Retina (tissue), 1 donor: ENCODE results near the gene ITPRID2.

Experiments used
- DNase-seq: peaks from one replicate; pipeline ENCODE4 v3.0.0-alpha.2; 2016

ITPRID2 gene

GRCh38 chr2:181891258-181891965, at the start of gene ITPRID2:
TSS of gene ITPRID2 (plus strand) at chr2:181891730. CDS start at chr2:181892067, 337 bp downstream.
- no peak for DNase-seq

GRCh38 chr2:181844551-181845290, 46.8 kb upstream of the ITPRID2 start:
- DNase-seq, result no peak

- DNase-seq, result no peak
Observed at GRCh38 chr2:181846399-181847197, 44.9 kb upstream of the ITPRID2 start.

GRCh38 chr2:181847198-181847556, 44.4 kb upstream of the ITPRID2 start:
- DNase-seq, result no peak

- DNase-seq, result no peak
Observed at GRCh38 chr2:181847702-181848101, 43.8 kb upstream of the ITPRID2 start.

GRCh38 chr2:181848261-181848886, 43.2 kb upstream of the ITPRID2 start:
- DNase-seq, result no peak

DNA sequence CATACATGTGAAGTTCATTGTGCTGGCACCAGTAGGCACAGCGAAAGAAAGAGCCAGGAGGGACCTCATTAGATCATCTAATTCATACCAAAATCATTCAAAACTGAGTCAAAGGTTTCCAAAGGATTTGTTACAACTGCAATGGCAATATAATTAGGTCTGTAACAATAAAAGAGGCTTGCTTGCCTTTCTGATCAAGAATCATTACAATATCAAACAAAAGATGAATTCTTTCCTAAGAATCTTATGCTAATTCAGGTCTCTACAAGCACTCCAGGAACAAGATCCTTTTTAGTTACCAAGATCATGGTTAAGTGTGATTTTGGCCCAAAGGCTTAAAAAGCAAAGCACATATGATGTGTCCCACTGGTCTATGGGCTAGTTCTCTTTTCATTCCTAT, 41.9 kb upstream of the ITPRID2 start:
- DNase-seq, result no peak

DNA sequence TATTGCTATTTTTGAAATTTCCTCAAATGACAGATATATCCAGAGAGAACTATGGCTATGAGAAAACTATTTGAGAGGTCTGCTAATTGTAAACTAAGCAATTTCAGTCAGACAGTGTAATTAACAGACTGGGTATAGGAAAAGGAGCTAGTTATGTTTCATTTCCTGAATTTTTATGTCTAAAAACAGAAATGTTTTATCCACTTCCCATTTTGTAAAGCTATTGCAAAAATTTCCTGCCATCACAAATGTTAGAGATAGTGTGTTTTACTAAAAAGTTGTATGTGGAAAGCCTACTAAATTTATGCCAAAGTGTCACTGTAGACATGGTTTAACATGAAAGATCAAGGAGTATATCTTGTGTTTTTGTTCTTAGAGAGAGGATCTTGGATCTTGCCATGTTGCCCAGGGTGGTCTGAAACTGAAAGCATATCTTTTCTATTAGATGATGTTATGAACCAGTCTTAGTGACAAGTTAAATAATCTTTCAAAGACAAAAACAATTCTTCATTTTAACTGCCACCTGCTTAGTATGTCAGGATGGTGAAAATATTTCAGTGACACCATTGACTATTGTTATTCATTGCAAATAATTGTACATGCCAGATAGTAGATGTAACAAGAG, 40.5 kb upstream of the ITPRID2 start:
- DNase-seq, result no peak

DNA sequence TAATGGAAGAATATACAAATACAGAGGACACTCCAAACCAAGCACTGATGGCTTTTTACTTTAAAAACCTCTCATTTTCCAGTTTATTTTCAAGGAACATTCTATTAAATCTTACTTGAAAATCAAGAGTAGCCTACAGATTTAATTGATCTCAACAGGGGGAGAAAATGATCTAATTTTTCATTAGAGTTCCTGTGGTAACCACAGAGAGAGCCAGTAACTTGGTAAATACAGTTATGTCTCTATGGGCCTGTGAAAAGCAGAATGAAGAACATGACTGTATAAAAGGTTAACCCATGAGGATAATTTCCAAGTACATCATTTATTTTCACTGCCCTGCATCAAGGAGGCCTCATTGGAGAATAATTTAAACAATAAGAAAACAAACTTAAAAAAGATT, 39.8 kb upstream of the ITPRID2 start:
- DNase-seq, result no peak

DNA sequence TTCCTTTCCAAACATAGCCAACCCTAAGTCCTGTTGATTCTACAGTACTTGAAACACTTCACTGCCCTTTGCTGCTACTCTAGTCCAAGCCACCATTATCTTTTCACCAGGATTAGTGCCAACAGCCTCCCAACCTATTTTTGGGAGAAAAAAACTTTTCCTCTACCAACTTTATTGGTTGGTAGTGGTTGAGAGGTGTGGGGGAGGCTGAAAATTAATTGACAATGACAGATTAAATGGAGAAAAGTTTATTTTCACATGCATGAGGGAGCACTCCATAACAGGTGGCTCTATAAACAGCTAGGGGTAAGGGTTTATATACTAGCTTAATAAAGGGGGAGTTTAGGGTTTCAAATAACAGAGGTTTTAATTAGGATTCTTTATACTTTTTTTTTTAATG, 37.8 kb upstream of the ITPRID2 start:
- DNase-seq, result no peak

- DNase-seq, result no peak
Observed at GRCh38 chr2:181857483-181857882, 34.0 kb upstream of the ITPRID2 start.

GRCh38 chr2:181858600-181858999, 32.9 kb upstream of the ITPRID2 start:
- DNase-seq, result no peak

DNA sequence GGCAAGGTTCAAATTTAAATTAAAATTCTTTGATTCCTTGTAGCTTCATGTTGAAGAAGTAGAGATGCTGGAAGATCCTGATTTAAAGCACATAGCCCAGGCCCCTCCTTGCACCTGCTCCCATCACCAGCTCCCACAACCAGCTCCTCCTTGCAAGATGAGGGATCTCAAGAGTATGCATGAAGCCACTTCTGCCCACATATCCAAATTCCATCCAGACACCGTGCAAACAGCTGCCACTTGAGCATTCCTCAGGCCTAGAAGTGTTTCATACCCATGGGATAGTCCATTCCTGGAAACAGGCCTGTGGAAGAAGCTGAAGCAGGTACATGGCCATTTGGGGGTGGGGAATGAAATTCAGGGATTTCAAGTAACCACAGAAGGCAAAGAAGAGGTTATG, 32.4 kb upstream of the ITPRID2 start:
- no peak for DNase-seq

DNA sequence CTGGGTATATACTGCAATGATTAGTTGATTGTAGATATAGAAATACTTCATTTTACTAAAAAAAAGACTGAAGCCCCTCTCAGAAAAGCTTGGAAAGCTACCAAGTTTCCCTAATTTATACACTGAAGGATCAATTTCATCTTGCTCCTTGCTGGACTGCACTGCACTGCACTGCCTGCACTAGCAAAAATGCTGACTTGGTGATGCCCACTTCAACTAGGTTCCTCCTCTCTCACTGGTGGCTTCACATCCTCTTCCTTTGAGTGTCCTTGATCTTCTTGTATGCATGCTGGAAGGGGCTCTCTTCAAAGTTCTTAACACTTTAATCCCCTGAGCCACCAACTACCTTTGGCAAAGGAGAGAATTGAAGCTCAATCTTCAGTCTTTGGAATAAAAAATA, 31.7 kb upstream of the ITPRID2 start:
- no peak for DNase-seq

DNA sequence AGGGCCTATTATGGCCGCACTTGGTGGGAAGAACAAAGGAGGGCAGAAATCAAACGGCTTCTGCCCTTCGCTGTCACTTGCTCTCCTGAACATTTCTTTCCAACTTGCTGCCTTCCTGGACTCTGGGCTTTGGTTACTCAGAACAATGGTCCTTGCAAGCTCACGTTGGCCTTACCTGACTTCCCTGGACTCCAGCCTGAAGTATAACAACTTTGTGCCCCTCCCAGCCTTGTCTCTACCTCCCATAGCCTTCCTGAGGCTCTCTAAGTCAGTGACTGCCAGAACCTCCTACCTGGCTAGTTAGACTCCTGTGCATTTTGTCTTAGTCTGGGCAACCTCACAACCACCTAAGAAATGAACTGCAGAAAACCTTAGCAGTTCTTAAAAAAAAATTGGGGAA, 30.2 kb upstream of the ITPRID2 start:
- DNase-seq, result no peak

DNA sequence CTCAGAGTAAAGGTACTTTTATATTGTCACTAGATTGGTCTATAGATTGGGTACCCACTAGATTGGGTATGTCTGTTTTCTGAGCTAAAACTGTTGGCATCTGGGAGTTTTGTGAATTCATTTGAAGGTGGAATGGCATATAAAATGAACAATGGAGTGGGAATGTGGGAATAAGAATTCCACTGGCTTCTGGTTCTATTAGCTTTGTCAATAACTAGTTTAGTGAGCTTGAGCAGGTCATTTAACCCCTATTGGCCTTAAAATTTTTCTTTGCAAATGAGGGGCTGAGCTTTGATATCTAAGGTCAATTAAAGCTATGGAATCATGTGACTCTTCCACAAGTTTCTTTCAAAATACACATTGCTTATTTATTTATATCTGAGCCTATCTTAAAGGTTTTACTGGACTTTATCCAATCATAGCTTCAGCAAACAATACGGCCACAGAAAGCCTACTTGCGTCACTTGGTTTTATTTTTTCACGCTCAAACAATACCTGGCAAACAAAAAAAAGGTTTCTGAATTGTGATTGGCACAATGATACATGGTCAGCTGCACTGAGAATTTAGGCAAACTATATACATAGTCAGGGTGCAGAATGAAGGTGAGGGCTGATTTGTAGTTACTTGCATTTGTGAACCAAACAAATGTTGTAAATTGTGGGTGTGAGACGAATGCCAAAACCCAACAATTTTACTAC, 28.8 kb upstream of the ITPRID2 start:
- DNase-seq, result no peak

DNA sequence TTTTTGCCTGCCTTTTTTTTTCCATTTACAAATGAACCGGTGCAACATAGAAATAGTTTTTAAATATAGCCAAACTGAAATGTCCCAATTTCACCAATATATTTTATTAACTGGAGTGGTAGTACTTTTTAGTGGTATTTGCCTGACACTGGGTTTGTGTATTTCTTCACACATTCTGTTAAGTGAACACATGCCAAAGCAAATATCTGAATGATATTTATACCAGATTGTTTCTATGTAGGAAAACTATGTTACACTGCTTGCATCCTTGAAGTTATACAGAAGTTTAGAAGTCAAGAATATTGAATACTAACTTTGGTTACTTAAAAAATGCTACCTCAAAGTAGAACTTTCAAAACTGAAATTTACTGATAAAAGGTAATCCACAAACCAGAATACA, 19.4 kb upstream of the ITPRID2 start:
- no peak for DNase-seq

DNA sequence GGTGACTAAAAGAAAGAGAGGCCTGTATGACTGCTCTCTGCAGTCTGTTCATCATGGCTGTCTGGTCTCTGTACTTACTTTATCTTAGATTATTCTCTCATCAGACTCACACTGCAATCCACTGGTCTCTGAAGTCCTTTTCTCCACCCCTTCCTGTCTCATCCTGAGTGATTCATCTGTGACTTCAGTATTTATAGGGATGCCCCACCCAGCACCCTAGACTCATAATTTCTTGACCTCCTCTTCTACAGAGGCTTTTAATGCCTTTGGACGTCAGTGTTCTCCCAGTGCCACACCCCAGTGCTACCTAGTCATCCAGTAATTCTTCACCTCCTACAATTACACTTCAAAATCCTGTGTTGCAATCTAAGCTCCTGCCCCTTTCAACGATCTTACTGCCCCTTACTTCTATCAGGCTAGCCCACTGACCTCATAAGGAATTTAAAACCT, 14.9 kb upstream of the ITPRID2 start:
- no peak for DNase-seq

GRCh38 chr2:181877181-181877664, 14.3 kb upstream of the ITPRID2 start:
- DNase-seq, result no peak

- DNase-seq, result no peak
Observed at GRCh38 chr2:181878448-181878847, 13.1 kb upstream of the ITPRID2 start.

- no peak for DNase-seq
Observed at GRCh38 chr2:181879295-181879694, 12.2 kb upstream of the ITPRID2 start.
